ENCODE results near the gene MOCS1. TPM values are rescaled to one million over a fixed set of nuclear protein-coding genes. Genes with fewer than 3 reads are reported as not detected.

The MOCS1 gene
- 1.3 to 2.8 TPM (median 2.1 TPM) in 5 replicates for total RNA-seq (2022; extraction: Qiagen RNA extraction; ENCODE audit: low read depth)

DNA sequence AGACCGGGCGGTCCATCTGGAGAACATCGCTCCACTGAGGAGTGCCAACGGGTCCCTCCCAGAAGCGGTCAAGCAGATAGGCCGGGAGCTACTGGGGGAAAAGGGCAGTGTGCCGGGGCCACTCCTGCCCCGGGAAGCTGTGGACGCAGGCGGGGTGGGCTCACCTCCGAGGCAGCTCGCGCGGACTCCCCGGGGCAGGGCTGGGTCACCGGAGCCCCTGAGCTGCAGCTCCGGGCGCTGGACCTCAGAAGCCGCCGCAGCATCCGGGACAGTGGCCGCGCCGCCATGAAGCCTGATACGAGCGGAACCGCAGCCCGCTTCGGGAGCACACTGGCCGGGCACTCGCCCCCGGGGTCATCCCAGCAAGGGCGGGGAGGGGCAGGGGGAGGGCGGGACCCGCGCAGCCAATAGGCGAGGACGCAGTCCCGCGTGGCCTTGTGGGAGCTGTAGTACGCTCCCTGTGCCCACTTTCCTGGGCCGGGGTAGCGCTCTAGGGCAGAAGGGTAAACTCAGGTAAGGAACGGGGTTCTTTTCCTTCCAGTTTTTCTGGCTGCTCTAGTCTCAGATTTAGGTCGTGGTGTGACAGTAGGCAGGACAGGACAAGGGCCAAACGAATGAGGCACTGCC is at the start of gene MOCS1:
MOCS1 (minus strand) TSS at position 332 of the 627 bp plus-strand sequence; CDS start at position 287, 45 bp downstream.

Other genes starting within 250 kb of the MOCS1 start
- gene KIF6, start 209.1 kb downstream of the MOCS1 start, total RNA-seq (2022; extraction: Qiagen RNA extraction; ENCODE audit: low read depth): 0.09 to 0.50 TPM (median 0.17 TPM) in 5 replicates
- 0.06 to 0.08 TPM (median 0.07 TPM) in 3 of 5 replicates, not detected in the others for gene DAAM2, start 142.1 kb downstream of the MOCS1 start, total RNA-seq (2022; extraction: Qiagen RNA extraction; ENCODE audit: low read depth)